Naive thymus-derived CD8-positive, alpha-beta T cell (primary cell): ENCODE data around the gene HMCN2. TPM values are rescaled to one million over a fixed set of nuclear protein-coding genes. Genes with fewer than 3 reads are reported as not detected.

ENCODE experiments used
- ATAC-seq, 2 donors: fragments of 150-1000 bp; cut with Tn5 transposase in 1 of 2; sonication (Bioruptor Pico), chemical (Tn5 transposase) in 1 of 2; 1 replicate in 1 of 2; 2 replicates in 1 of 2; pipeline ENCODE4 v1.10.0; 2021; ENCODE audit warnings: mild to moderate bottlenecking in 2 of 2, moderate library complexity in 2 of 2
- POLR2A ChIA-PET: fragments of 350-600 bp; sonication (Branson Sonifier 250); formaldehyde crosslinking; loops from one replicate; lab custom pipeline; 2021; ENCODE audit warnings: antibody characterized with exemption; lab: Charles Lee
- DNase-seq, 10 donors: peaks; one replicate each; pipeline versions ENCODE4 v3.0.0 to v3.0.0-alpha.2; 2020 to 2022
- H3K27ac Mint-ChIP-seq, 10 donors: one replicate each; pipeline ENCODE4 v1.8.0; 2020 to 2022; ENCODE audit warnings: mild to moderate bottlenecking in 10 of 10, mixed read lengths in 10 of 10, moderate library complexity in 4 of 10, inconsistent platforms in 1 of 10
- H3K27me3 Mint-ChIP-seq, 5 donors: one replicate each; pipeline ENCODE4 v1.8.0; 2021 to 2022; ENCODE audit warnings: mixed read lengths in 5 of 5
- H3K36me3 Mint-ChIP-seq, 3 donors: one replicate each; pipeline ENCODE4 v1.8.0; 2020 to 2022; ENCODE audit warnings: mixed read lengths in 3 of 3, mild to moderate bottlenecking in 2 of 3, inconsistent platforms in 1 of 3
- H3K4me1 Mint-ChIP-seq, 4 donors: one replicate each; pipeline ENCODE4 v1.8.0; 2021 to 2022; ENCODE audit warnings: mixed read lengths in 4 of 4
- H3K4me3 Mint-ChIP-seq, 10 donors: one replicate each; pipeline ENCODE4 v1.8.0; 2020 to 2022; ENCODE audit warnings: mild to moderate bottlenecking in 10 of 10, mixed read lengths in 10 of 10, moderate library complexity in 6 of 10, inconsistent platforms in 1 of 10
- H3K9me3 Mint-ChIP-seq, 9 donors: one replicate each; pipeline ENCODE4 v1.8.0; 2020 to 2022; ENCODE audit warnings: mixed read lengths in 9 of 9, mild to moderate bottlenecking in 3 of 9, inconsistent platforms in 1 of 9, moderate library complexity in 1 of 9
- polyA plus RNA-seq, 3 donors: library from polyadenylated mRNA; unstranded; fragments of 300-500 nt; fragmentation: Illumina TruSeq; gene quantifications; one replicate each; pipeline ENCODE4 v1.2.3, GENCODE V29; 2021
- total RNA-seq, 8 experiments: library from RNA in 2 of 8; stranded (reverse) in 2 of 8; gene quantifications; one replicate each; pipeline ENCODE4 v1.2.3 and lab custom pipeline; 2021 to 2026

Gene HMCN2
- total and polyA plus RNA-seq, 5 experiments from 2014 or later: not detected

- Mint-ChIP-seq H3K4me1 (peaks cover 0 to 7% (median under 1%) of the 10 kb centered on the region in 4 donors), H3K27me3 (peaks cover 0 to 44% (median 18%) of the 10 kb centered on the region in 5 donors), H3K36me3 (no peaks in the 10 kb centered on the region), H3K9me3 (no peaks in the 10 kb centered on the region), H3K4me3 (no peak overlapping the region), H3K27ac (no peak overlapping the region)
- POLR2A ChIA-PET: no interaction called here
- ATAC-seq: no peak
- no peak for DNase-seq
Observed at GRCh38 chr9:130473566-130473965, 208.0 kb downstream of the HMCN2 start.

- Mint-ChIP-seq H3K4me1 (peaks cover 0 to 7% (median under 1%) of the 10 kb centered on the region in 4 donors), H3K27ac (no peak overlapping the region), H3K36me3 (no peaks in the 10 kb centered on the region), H3K9me3 (no peaks in the 10 kb centered on the region), H3K4me3 (peak overlapping the region in 2 of 10 donors; percentile 16 to 19), H3K27me3 (peaks cover 0 to 39% (median 18%) of the 10 kb centered on the region in 5 donors)
- no peak for DNase-seq
- no peak for ATAC-seq
- POLR2A ChIA-PET: no interaction called here
Observed at GRCh38 chr9:130474106-130474505, 208.5 kb downstream of the HMCN2 start.

- Mint-ChIP-seq H3K27me3 (peaks cover 0 to 22% (median 16%) of the 10 kb centered on the region in 5 donors), H3K4me3 (no peak overlapping the region), H3K36me3 (no peaks in the 10 kb centered on the region), H3K9me3 (no peaks in the 10 kb centered on the region), H3K4me1 (peaks cover 0 to 7% (median under 1%) of the 10 kb centered on the region in 4 donors), H3K27ac (no peak overlapping the region)
- POLR2A ChIA-PET: no interaction called here
- DNase-seq (no peak), ATAC-seq (no peak)
Observed at GRCh38 chr9:130476151-130476730, 210.7 kb downstream of the HMCN2 start.

- no peak for ATAC-seq
- POLR2A ChIA-PET: no interaction called here
- Mint-ChIP-seq H3K36me3 (no peaks in the 10 kb centered on the region), H3K27ac (no peak overlapping the region), H3K4me1 (peaks cover 0 to 7% (median under 1%) of the 10 kb centered on the region in 4 donors), H3K4me3 (no peak overlapping the region), H3K9me3 (no peaks in the 10 kb centered on the region), H3K27me3 (peaks cover 0 to 16% (median 7%) of the 10 kb centered on the region in 5 donors)
- no peak for DNase-seq
Observed at GRCh38 chr9:130477564-130477963, 212.0 kb downstream of the HMCN2 start.

- ATAC-seq (no peak), DNase-seq (no peak)
- Mint-ChIP-seq H3K27ac (no peak overlapping the region), H3K27me3 (peaks cover 0 to 16% (median 7%) of the 10 kb centered on the region in 5 donors), H3K4me3 (no peak overlapping the region), H3K36me3 (no peaks in the 10 kb centered on the region), H3K9me3 (no peaks in the 10 kb centered on the region), H3K4me1 (peaks cover 0 to 7% (median 2%) of the 10 kb centered on the region in 4 donors)
- POLR2A ChIA-PET: no interaction called here
Observed at GRCh38 chr9:130478152-130478551, 212.6 kb downstream of the HMCN2 start.

GRCh38 chr9:130478736-130479575 lies 213.4 kb downstream of the HMCN2 start:
- no peaks in the 10 kb centered on the region for H3K36me3 Mint-ChIP-seq
- peaks cover 0 to 20% (median 15%) of the 10 kb centered on the region in 5 donors for H3K27me3 Mint-ChIP-seq
- H3K9me3 Mint-ChIP-seq: no peaks in the 10 kb centered on the region
- POLR2A ChIA-PET: no interaction called here
- no peak for DNase-seq
- no peak for ATAC-seq
- no peak overlapping the region for H3K27ac Mint-ChIP-seq
- H3K4me1 Mint-ChIP-seq: peaks cover 0 to 4% (median 2%) of the 10 kb centered on the region in 4 donors
- no peak overlapping the region for H3K4me3 Mint-ChIP-seq

- ATAC-seq (no peak), DNase-seq (no peak)
- no peaks in the 10 kb centered on the region for H3K9me3 Mint-ChIP-seq
- no peak overlapping the region for H3K27ac Mint-ChIP-seq
- POLR2A ChIA-PET: no interaction called here
- H3K4me3 Mint-ChIP-seq: no peak overlapping the region
- peaks cover 0 to 27% (median 21%) of the 10 kb centered on the region in 5 donors for H3K27me3 Mint-ChIP-seq
- peaks cover 0 to 4% (median 0%) of the 10 kb centered on the region in 4 donors for H3K4me1 Mint-ChIP-seq
- no peaks in the 10 kb centered on the region for H3K36me3 Mint-ChIP-seq
Observed at GRCh38 chr9:130479587-130479986, 214.0 kb downstream of the HMCN2 start.

GRCh38 chr9:130480673-130481072 lies 215.1 kb downstream of the HMCN2 start:
- ATAC-seq: no peak
- peaks cover 0 to 4% (median 0%) of the 10 kb centered on the region in 4 donors for H3K4me1 Mint-ChIP-seq
- no peaks in the 10 kb centered on the region for H3K36me3 Mint-ChIP-seq
- no peaks in the 10 kb centered on the region for H3K9me3 Mint-ChIP-seq
- no peak overlapping the region for H3K4me3 Mint-ChIP-seq
- H3K27me3 Mint-ChIP-seq: peaks cover 0 to 30% (median 21%) of the 10 kb centered on the region in 5 donors
- no peak overlapping the region for H3K27ac Mint-ChIP-seq
- POLR2A ChIA-PET: no interaction called here
- no peak for DNase-seq

GRCh38 chr9:130482463-130482862 lies 216.9 kb downstream of the HMCN2 start:
- H3K9me3 Mint-ChIP-seq: no peaks in the 10 kb centered on the region
- H3K36me3 Mint-ChIP-seq: no peaks in the 10 kb centered on the region
- no peak overlapping the region for H3K4me3 Mint-ChIP-seq
- no peak overlapping the region for H3K27ac Mint-ChIP-seq
- no peak for ATAC-seq
- POLR2A ChIA-PET: no interaction called here
- H3K4me1 Mint-ChIP-seq: peaks cover 0 to 4% (median 0%) of the 10 kb centered on the region in 4 donors
- H3K27me3 Mint-ChIP-seq: peaks cover 0 to 36% (median 21%) of the 10 kb centered on the region in 5 donors
- DNase-seq: no peak

GRCh38 chr9:130483371-130483971 lies 217.9 kb downstream of the HMCN2 start:
- Mint-ChIP-seq H3K4me3 (no peak overlapping the region), H3K27me3 (peaks cover 0 to 36% (median 21%) of the 10 kb centered on the region in 5 donors), H3K9me3 (no peaks in the 10 kb centered on the region), H3K4me1 (peaks cover 0 to 4% (median 0%) of the 10 kb centered on the region in 4 donors), H3K27ac (no peak overlapping the region), H3K36me3 (no peaks in the 10 kb centered on the region)
- no peak for DNase-seq
- POLR2A ChIA-PET: no interaction called here
- no peak for ATAC-seq
